ENCODE results near the gene R3HDM4. TPM values are rescaled to one million over a fixed set of nuclear protein-coding genes. Genes with fewer than 3 reads are reported as not detected.
A peak's percentile ranks its signal among the peaks of the same experiment; 100 is the strongest.

The R3HDM4 gene
- total and polyA plus RNA-seq, 9 of the 15 experiments (the other 6 are each of a cell fraction or from before 2014, with no cell fraction given): 3.2 to 154 (median 59.0) TPM

- TF ChIP-seq ELF1 (tag; IDR thresholded peaks at IDR 0.05) (no peak), POLR2A (conservative IDR thresholded peaks at IDR 0.05) (peak; percentile 70), NCOA2 (IDR thresholded peaks at IDR 0.05; ENCODE audit: partially characterized antibody in 2 of 2) (no peak), CCNT2 (IDR thresholded peaks at IDR 0.05; ENCODE audit: borderline replicate concordance, extremely low read depth, insufficient read length, low read depth, low read length) (peak; percentile 76), WHSC1 (IDR thresholded peaks at IDR 0.05; ENCODE audit: low read length) (no peak), HIVEP1 (CRISPR knock-in tag; IDR thresholded peaks at IDR 0.05) (no peak), PRPF4 (IDR thresholded peaks at IDR 0.05; ENCODE audit: insufficient read depth, low read depth, low read length, poor library complexity, severe bottlenecking) (no peak), U2AF2 (optimal IDR thresholded peaks at IDR 0.05; ENCODE audit: low read depth, low read length) (no peak), TFAM (CRISPR knock-in tag; conservative IDR thresholded peaks at IDR 0.05) (no peak), MED1 (CRISPR knock-in tag; IDR thresholded peaks at IDR 0.05; ENCODE audit: borderline replicate concordance) (no peak)
- TF ChIP-seq, protein P1, sequence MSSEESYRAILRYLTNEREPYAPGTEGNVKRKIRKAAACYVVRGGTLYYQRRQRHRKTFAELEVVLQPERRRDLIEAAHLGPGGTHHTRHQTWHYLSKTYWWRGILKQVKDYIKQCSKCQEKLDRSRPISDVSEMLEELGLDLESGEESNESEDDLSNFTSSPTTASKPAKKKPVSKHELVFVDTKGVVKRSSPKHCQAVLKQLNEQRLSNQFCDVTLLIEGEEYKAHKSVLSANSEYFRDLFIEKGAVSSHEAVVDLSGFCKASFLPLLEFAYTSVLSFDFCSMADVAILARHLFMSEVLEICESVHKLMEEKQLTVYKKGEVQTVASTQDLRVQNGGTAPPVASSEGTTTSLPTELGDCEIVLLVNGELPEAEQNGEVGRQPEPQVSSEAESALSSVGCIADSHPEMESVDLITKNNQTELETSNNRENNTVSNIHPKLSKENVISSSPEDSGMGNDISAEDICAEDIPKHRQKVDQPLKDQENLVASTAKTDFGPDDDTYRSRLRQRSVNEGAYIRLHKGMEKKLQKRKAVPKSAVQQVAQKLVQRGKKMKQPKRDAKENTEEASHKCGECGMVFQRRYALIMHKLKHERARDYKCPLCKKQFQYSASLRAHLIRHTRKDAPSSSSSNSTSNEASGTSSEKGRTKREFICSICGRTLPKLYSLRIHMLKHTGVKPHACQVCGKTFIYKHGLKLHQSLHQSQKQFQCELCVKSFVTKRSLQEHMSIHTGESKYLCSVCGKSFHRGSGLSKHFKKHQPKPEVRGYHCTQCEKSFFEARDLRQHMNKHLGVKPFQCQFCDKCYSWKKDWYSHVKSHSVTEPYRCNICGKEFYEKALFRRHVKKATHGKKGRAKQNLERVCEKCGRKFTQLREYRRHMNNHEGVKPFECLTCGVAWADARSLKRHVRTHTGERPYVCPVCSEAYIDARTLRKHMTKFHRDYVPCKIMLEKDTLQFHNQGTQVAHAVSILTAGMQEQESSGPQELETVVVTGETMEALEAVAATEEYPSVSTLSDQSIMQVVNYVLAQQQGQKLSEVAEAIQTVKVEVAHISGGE (CRISPR knock-in tag; IDR thresholded peaks at IDR 0.05): peak in 1 of 3 experiments; percentile 66; a peak in 1 of 6 replicates
- TF ChIP-seq, protein P2, sequence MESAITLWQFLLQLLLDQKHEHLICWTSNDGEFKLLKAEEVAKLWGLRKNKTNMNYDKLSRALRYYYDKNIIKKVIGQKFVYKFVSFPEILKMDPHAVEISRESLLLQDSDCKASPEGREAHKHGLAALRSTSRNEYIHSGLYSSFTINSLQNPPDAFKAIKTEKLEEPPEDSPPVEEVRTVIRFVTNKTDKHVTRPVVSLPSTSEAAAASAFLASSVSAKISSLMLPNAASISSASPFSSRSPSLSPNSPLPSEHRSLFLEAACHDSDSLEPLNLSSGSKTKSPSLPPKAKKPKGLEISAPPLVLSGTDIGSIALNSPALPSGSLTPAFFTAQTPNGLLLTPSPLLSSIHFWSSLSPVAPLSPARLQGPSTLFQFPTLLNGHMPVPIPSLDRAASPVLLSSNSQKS (CRISPR knock-in tag; IDR thresholded peaks at IDR 0.05): no peak
- TF ChIP-seq, protein P3, sequence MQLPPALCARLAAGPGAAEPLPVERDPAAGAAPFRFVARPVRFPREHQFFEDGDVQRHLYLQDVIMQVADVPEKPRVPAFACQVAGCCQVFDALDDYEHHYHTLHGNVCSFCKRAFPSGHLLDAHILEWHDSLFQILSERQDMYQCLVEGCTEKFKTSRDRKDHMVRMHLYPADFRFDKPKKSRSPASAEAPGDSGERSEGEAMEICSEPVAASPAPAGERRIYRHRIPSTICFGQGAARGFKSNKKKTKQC (CRISPR knock-in tag; IDR thresholded peaks at IDR 0.05): no peak; the same call in 1 of the 2 replicates
- TF ChIP-seq, protein P4, sequence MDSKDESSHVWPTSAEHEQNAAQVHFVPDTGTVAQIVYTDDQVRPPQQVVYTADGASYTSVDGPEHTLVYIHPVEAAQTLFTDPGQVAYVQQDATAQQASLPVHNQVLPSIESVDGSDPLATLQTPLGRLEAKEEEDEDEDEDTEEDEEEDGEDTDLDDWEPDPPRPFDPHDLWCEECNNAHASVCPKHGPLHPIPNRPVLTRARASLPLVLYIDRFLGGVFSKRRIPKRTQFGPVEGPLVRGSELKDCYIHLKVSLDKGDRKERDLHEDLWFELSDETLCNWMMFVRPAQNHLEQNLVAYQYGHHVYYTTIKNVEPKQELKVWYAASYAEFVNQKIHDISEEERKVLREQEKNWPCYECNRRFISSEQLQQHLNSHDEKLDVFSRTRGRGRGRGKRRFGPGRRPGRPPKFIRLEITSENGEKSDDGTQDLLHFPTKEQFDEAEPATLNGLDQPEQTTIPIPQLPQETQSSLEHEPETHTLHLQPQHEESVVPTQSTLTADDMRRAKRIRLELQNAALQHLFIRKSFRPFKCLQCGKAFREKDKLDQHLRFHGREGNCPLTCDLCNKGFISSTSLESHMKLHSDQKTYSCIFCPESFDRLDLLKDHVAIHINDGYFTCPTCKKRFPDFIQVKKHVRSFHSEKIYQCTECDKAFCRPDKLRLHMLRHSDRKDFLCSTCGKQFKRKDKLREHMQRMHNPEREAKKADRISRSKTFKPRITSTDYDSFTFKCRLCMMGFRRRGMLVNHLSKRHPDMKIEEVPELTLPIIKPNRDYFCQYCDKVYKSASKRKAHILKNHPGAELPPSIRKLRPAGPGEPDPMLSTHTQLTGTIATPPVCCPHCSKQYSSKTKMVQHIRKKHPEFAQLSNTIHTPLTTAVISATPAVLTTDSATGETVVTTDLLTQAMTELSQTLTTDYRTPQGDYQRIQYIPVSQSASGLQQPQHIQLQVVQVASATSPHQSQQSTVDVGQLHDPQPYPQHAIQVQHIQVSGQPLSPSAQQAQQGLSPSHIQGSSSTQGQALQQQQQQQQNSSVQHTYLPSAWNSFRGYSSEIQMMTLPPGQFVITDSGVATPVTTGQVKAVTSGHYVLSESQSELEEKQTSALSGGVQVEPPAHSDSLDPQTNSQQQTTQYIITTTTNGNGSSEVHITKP (IDR thresholded peaks at IDR 0.05; ENCODE audit: partially characterized antibody): no peak
- TF ChIP-seq, protein P5, sequence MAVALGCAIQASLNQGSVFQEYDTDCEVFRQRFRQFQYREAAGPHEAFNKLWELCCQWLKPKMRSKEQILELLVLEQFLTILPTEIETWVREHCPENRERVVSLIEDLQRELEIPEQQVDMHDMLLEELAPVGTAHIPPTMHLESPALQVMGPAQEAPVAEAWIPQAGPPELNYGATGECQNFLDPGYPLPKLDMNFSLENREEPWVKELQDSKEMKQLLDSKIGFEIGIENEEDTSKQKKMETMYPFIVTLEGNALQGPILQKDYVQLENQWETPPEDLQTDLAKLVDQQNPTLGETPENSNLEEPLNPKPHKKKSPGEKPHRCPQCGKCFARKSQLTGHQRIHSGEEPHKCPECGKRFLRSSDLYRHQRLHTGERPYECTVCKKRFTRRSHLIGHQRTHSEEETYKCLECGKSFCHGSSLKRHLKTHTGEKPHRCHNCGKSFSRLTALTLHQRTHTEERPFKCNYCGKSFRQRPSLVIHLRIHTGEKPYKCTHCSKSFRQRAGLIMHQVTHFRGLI (CRISPR knock-in tag; IDR thresholded peaks at IDR 0.05): no peak
Observed at GRCh38 chr19:917323-918151, 4.5 kb upstream of the R3HDM4 start, which contains the start of gene KISS1R (continued).

All from K562 (cell line).